HS-27A (cell line): ENCODE measurements around the gene ZNF587.
"Not testable (repeated sequence)": the region's sequence is repeated elsewhere in the genome, so short reads cannot be mapped to it uniquely, and the experiment has no call there.

Experiments used
- DNase-seq: peaks from one replicate; pipeline ENCODE4 v3.0.0-alpha.2; 2012; ENCODE audit warnings: low read depth, missing footprints

Gene ZNF587

DNA sequence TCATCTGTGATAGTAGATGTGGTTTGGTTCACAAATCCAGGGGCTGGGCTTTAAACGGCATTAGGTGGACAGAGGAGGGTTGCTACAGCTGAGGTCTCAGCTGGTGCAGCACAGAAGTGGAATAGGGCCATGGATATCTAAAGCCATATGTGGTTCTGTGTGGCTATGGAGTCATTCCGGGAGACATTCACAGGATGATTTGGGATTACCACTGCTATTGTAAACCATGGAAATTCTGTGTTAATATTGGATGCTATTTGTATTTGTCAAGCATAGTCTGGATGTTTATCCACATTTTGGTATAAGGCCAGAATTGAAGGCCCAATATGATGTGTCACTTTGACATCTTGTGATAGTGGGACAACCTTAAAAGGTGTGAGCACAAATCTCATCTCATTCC is 26.5 kb upstream of the ZNF587 start:
- DNase-seq: not testable (repeated sequence)

DNA sequence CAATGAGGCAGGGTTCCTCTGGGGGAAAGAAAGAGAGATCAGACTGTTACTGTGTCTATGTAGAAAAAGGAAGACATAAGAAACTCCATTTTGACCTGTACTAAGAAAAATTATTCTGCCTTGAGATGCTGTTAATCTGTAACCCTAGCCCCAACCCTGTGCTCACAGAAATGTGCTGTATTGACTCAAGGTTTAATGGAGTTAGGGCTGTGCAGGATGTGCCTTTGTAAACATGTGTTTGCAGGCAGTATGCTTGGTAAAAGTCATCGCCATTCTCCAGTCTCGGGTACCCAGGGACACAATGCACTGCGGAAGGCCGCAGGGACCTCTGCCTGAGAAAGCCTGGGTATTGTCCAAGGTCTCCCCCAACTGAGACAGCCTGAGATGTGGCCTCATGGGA is 26.1 kb upstream of the ZNF587 start:
- not testable (repeated sequence) for DNase-seq

DNA sequence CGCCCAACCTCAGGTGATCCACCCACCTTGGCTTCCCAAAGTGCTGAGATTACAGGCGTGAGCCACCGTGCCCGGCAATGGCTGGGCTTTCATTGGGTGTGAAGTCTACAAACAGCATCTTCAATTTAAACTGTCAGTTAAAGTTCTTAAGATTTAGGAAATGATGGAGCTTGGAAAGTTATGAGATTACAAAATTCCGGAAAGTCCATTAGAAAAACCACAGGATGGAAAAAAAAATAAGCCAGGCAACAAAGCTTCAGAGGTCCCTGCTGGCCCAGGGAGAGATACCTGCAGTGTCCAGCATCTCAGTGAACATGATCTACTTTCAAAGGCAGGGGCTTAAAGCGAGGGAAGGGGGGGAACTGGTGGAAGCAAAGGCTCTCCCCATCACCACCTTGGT is 24.1 kb upstream of the ZNF587 start:
- no peak for DNase-seq

DNA sequence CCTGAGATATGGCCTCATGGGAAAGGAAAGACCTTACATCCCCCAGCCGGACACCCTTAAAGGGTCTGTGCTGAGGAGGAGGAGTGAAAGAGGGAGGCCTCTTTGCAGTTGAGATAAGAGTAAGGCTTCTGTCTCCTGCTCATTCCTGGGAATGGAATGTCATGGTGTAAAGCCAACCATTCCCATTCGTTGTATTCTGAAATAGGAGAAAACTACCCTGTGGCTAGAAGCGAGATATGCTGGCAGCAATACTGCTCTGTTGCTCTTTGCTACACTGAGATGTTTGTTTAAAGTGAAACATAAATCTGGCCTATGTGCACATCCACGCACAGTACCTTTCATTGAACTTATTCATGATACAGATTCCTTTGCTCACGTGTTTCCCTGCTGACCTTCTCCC is 20.3 kb upstream of the ZNF587 start:
- DNase-seq: no peak

DNA sequence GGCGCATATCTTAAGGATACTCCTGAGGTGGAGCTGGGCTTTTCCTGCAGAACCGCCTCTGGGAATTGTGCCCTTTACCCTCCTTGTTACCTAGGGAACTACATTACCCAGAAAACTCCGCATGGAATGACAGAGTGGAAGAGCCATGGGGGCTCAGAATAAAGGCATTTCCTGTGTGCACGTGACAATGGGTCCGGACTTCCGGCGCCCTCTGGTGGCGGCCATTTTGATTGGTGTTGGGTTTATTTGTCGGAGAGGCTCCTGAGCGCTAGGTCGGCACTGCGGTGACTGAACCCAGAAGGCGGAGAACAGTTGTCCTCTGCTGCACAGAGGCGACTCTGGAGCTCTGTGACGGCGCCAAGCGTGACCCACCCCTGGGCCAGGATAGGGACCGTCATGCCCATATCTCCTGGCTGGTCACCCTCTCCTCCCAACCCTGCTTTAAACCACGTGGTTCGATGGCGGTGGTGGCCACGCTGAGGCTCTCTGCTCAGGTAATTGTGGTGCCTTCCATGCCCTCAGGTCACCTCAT is 19.5 kb upstream of the ZNF587 start, which contains the start of gene ZNF587B:
Gene ZNF587B (plus strand): TSS at position 229 of the 532 bp plus-strand sequence. CDS start 230 bp downstream, at position 459.
- no peak for DNase-seq

DNA sequence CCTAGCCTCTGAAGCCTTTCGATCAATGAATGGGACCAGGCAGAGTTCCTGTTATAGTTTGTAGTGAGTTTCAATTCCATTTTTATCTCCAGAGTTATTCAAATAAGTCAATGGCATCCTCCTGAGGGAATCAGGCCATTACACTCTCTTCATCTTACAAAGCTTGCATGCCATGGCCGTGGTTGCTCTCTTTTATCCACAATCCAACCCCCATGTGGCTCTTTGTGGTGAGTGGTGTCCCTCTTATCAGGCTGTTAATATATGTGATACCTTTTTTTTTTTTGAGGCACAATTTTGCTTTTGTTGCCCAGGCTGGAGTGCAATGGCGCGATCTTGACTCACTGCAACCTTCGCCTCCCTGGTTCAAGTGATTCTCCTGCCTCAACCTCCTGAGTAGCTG is 12.7 kb upstream of the ZNF587 start:
- not testable (repeated sequence) for DNase-seq

DNA sequence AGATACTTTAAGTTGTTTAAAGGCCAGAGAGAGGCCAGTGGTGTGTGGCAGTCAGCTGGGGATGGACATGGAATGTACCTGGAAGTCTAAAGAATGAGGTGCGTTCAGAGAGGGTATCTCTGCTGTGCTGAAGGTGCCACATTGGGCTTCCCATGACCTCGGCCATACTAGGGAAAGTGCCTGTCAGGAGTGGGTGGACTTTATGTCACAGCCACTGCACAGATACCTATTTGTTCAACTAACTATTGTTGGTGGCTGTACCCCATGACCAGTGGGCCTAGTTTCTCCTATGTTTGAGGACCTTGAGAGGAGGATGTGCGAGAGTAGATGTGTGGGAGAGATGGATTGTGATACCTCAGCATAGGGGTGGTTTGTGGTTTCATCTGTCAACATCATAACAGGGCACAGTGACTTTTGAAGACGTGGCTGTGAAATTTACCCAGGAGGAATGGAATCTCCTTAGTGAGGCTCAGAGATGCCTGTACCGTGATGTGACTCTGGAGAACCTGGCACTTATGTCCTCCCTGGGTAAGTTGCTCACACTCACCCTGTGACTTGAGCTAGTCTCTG is 11.0 kb upstream of the ZNF587 start:
- not testable (repeated sequence) for DNase-seq

DNA sequence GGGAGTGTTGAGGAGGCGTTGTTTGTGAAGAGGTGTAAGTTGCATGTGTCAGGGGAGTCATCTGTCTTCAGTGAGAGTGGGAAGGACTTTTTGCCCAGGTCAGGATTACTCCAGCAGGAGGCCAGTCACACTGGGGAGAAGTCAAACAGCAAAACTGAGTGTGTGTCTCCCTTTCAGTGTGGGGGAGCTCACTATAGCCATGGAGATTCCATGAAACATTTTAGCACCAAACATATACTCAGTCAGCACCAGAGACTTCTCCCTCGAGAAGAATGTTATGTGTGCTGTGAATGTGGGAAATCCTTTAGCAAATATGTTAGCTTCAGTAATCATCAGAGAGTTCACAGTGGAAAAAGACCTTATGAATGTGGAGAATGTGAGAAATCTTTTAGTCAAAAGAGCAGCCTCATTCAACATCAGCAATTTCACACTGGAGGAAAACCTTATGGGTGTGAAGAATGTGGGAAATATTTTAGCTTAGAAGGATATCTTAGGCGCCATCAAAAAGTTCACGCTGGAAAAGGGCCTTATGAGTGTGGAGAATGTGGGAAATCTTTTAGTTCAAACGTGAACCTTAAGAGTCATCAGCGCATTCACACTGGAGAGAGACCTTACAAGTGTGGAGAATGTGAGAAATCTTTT is 8.4 kb upstream of the ZNF587 start:
- no peak for DNase-seq

DNA sequence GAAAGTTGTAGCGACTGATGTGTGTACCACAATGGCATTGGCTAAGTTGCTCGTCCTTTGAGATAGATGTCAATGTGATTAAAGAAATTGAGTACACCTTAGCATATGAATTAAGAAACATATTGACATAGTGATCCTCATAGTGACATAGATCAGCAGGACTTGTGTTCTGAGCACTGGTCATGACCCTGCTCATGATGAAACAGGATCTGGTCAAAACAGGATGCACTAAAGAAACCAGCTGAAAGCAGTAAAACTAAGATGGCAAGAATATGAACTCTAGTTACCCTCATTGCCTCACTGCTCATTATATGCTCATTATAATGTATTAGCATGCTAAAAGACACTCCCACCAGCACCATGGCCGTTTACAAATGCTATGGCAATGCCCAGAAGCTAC is 2.5 kb upstream of the ZNF587 start:
- DNase-seq: not testable (repeated sequence)

DNA sequence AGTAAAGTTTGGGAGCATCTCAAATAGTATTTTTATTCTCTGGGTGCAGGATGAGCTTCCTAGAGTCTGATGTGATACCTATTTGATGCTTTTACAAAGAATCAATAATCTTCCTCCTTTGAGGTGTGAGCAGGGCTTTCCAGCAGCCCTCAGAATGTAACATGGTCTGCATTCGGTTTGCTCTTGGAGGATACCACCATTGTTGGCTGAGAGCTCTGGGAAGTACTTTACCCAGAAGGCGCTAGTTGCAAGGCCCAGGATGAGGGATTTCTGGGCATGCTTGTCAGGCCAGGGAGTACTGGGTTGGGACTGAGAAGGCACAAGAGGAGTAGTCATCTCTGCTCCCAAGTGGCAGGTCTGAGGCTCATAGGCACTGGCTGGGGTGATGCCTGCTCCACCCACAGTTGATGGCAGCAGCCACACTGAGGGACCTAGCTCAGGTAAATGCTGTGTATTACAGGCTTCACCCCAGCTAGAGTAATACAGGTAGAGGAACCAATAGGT is 445 bp upstream of the ZNF587 start:
- DNase-seq: not testable (repeated sequence)

DNA sequence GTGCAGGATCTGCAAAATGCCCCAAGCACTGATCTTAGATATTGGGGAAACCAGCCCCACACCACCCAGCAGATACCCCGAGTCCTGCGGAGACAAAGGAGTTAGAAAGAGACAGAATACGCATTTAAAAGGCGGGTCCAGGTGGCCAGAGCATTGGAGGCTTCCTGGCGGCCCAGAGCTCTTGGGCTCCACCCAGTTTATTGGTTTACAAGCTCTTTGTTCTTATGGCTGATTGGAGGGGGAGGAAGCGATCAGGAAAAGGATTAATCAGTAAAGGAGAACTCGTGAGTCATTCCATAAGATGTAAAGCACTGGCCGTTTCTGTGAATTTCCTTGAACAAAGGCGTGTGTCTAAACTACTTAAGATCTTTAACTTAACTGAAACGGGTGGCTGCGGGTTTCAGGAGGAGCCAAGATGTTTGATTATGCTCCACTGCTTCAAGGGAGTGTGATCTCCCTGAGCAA is 926 bp downstream of the ZNF587 start:
- no peak for DNase-seq

DNA sequence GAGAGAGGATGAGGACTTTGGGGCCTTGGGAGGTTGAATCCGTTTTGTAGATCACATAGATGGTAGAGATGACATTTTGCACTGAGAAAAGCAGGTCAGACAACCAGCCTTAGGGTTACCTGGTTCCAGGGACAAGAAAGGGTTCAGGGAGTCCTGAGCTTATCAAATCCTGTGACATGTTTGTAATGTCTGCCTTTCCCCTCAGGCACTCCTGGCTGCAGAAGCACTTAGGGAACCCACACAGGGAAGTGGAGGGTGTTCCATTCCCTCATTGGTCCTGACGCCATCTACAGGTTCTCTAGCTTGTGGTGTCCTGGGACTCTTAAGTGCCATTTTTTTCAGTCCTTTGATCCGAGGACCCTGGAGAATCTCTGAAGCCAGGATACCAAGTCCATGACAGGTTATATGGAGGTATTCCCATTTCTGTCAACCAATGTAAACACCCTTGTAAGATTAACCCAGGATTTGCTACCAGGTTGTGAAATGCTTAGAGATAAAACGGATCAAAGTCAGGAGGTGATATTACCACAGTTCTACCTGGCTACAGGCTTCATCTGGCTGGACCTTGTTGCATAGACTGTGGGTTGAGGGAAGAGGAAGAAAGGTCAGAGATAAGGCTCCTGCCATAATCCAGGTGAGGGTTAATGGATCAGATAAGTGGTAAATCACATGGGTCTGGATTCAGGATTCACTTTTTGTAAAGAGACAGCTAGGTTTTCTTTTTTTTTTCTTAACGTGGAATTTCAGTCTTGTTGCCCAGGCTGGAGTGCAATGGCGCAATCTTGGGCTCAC is 2.3 kb downstream of the ZNF587 start:
- DNase-seq: not testable (repeated sequence)

DNA sequence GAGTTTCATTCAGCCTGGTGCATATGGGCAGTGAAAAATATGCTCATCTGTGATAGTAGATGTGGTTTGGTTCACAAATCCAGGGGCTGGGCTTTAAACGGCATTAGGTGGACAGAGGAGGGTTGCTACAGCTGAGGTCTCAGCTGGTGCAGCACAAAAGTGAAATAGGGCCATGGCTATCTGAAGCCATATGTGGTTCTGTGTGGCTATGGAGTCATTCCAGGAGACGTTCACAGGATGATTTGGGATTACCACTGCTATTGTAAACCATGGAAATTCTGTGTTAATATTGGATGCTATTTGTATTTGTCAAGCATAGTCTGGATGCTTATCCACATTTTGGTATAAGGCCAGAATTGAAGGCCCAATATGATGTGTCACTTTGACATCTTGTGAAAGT is 4.5 kb downstream of the ZNF587 start:
- not testable (repeated sequence) for DNase-seq

DNA sequence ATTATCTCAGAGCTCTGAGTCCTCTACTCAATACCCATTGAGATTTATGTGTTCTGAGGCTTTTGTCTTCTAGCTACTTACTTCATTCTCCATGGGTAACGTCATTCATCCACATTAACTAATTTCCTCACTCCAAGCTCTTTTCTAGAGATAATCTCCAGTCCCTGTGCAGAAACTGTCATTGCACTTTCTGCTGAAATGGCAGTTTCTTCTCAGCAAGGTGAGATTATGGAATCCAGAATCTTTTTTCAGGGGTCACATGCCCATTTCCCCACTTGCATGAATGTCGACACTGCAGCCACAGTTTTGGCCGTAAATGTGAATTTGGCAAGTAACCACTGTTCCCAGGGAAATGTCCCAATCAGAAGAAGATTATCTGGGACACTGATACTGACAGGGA is 12.7 kb downstream of the ZNF587 start:
- DNase-seq: not testable (repeated sequence)

DNA sequence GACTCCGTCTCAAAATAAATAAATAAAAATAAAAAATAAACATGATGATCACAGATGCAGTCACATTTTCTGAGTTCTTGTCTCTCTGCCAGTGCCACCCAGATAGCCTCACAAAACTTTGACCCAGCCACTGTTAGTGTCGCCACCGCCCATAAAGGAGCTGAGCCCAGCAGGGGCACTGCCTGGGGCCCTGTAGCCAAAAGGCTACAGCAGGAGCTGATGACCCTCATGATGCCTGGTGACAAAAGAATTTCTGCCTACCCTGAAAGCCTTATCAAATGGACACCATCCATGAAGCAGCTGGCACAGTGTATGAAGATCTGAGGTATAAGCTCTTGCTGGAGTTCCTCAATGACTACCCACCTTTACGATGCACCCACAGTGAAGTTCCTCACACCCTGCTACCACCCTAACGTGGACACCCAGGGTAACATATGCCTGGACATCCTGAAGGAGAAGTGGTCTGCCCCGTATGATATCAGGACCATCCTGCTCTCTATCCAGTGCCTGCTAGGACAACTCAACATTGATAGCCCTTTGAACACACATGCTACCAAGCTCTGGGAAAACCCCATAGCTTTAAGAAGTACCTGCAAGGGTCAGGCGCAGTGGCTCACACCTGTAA is 18.3 kb downstream of the ZNF587 start:
- no peak for DNase-seq

DNA sequence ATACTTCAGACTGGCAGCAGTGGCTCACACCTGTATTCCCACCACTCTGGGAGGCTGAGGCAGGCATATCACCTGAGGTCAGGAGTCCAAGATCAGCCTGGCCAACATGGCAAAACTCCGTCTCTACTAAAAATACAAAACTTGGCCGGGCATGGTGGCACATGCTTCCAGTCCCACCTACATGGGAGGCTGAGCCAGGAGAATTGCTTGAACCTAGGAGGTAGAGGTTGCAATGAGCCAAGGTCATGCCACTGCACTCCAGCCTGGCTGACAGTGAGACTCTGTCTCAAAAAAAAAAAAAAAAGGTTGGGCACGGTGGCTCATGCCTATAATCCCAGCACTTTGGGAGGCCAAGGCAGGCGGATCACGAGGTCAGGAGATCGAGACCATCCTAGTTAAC is 20.0 kb downstream of the ZNF587 start:
- not testable (repeated sequence) for DNase-seq

DNA sequence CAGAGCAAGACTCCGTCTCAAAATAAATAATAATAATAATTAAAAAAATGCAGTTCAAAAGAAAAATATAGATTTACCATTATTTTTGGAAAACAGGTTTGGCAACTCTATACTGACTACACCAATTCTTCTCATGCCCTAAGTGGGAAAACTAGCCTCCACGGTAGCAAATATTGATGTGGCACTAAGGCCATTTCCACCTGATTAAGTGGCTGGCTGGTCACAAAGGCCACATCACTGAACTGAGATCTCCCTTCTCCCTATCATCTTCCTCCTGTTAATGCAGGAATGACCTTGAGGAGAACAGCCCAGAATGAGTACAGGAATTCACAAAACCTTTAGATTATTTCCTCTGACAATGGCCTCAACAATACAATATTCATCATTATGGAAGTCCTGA is 20.6 kb downstream of the ZNF587 start:
- no peak for DNase-seq

DNA sequence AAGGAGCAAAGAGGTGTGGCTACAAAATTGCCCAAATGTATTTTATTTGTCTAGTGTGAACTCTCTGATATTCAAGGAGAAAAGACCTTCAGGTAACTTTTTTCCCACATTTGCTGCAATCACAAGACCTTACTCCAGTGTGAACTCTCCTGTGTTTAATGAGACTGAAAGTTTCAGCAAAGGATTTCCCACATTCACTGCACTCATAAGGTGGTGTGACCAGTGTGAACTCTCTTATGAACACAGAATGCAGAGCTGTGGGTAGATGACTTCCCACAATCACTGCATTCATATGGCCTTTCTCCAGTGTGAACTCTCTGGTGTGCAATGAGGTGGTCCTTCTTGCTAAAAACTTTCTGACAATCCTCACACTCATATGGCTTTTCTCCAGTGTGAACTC is 22.8 kb downstream of the ZNF587 start:
- DNase-seq: no peak

DNA sequence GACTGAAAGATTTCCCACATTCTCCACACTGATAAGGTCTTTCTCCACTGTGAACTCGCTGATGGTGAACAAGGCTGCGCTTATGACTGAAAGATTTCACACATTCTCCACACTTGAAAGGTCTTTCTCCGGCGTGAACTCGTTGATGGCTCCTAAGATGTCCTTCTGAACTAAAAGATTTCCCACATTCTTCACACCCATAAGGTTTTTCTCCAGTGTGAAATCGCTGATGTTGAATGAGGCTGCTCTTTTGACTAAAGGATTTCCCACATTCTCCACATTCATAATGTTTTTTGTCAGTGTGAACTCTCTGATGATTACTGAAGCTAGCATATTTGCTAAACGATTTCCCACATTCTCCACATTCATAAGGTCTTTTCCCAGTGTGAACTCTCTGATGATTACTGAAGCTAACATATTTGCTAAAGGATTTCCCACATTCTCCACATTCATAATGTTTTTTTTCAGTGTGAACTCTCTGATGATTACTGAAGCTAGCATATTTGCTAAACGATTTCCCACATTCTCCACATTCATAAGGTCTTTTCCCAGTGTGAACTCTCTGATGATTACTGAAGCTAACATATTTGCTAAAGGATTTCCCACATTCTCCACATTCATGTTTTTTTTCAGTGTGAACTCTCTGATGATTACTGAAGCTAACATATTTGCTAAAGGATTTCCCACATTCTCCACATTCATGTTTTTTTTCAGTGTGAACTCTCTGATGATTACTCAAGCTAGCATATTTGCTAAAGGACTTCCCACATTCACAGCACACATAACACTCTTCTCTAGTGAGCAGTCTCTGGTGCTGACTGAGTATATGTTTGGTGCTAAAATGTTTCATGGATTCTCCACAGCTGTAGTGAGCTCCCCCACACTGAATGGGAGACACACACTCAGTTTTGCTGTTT is 24.5 kb downstream of the ZNF587 start:
- not testable (repeated sequence) for DNase-seq

DNA sequence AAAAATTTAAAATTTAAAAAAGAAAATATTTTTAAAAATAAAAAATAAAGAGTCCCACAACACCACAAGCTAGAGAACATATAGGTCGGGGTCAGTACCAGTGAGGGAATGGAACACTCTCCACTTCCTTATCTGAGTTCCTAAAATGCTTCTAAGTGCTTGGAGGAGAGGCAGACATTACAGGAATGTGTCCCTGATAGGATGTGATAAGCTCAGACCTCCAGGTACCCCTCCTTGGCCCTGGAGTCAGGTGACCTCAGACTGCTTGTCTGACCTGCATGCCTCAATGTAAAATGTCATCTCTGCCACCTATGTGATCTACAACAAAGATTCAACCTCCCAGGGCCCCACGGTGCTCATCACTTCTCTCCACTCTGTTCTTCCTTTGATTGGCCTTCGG is 36.4 kb downstream of the ZNF587 start:
- DNase-seq: no peak
